Activated naive CD4-positive, alpha-beta T cell treated with anti-CD3 and anti-CD28 coated beads, Interleukin-2, amount 10 ng/mL, durations not matched to agents 7 days and 5 days (primary cell): ENCODE measurements around the gene GPR62.
"Not testable (repeated sequence)": the region's sequence is repeated elsewhere in the genome, so short reads cannot be mapped to it uniquely, and the experiment has no call there.

Experiments
- CTCF ChIA-PET: fragments of 350-600 bp; sonication (Branson Sonifier 250); formaldehyde crosslinking; loops from one replicate; lab custom pipeline; 2021; ENCODE audit warnings: antibody characterized with exemption; lab: Charles Lee
- DNase-seq: peaks from one replicate; pipeline ENCODE4 v3.0.0-alpha.2; 2020
- H3K27ac Mint-ChIP-seq: one replicate; pipeline ENCODE4 v1.8.0; 2021; ENCODE audit warnings: mild to moderate bottlenecking, moderate library complexity, mixed read lengths
- H3K27me3 Mint-ChIP-seq: one replicate; pipeline ENCODE4 v1.8.0; 2021; ENCODE audit warnings: mild to moderate bottlenecking, mixed read lengths
- H3K36me3 Mint-ChIP-seq: one replicate; pipeline ENCODE4 v1.8.0; 2021; ENCODE audit warnings: mixed read lengths
- H3K4me1 Mint-ChIP-seq: one replicate; pipeline ENCODE4 v1.8.0; 2021; ENCODE audit warnings: mixed read lengths
- H3K4me3 Mint-ChIP-seq: one replicate; pipeline ENCODE4 v1.8.0; 2021; ENCODE audit warnings: mild to moderate bottlenecking, moderate library complexity, mixed read lengths
- H3K9me3 Mint-ChIP-seq: one replicate; pipeline ENCODE4 v1.8.0; 2021; ENCODE audit warnings: mixed read lengths

Gene GPR62

GRCh38 chr3:51978143-51978502 lies 22.9 kb downstream of the GPR62 start:
- no peak for DNase-seq
- no peak overlapping the region for H3K27ac Mint-ChIP-seq
- H3K4me3 Mint-ChIP-seq: no peak overlapping the region
- H3K4me1 Mint-ChIP-seq: peaks cover 57% of the 10 kb centered on the region
- no peaks in the 10 kb centered on the region for H3K9me3 Mint-ChIP-seq
- CTCF ChIA-PET: no interaction called here
- H3K27me3 Mint-ChIP-seq: no peaks in the 10 kb centered on the region
- peaks cover 7% of the 10 kb centered on the region for H3K36me3 Mint-ChIP-seq

GRCh38 chr3:51980253-51980652 lies 25.1 kb downstream of the GPR62 start:
- CTCF ChIA-PET: no interaction called here
- Mint-ChIP-seq H3K36me3 (peaks cover 5% of the 10 kb centered on the region), H3K27ac (no peak overlapping the region)

GRCh38 chr3:51982352-51982837 lies 27.2 kb downstream of the GPR62 start:
- no peaks in the 10 kb centered on the region for H3K27me3 Mint-ChIP-seq
- H3K27ac Mint-ChIP-seq: peak overlapping the region; percentile 95
- CTCF ChIA-PET: interaction anchor here (0.6 to 2.8 kb wide), 8 partner anchors 8 to 75 kb away, joined by 3 to 25 read pairs (median 6); partner anchors contain the start of genes ABHD14A, ABHD14B, RPL29 and RRP9
- peak overlapping the region; percentile 98 for H3K4me3 Mint-ChIP-seq
- DNase-seq: peak; percentile 53
- H3K36me3 Mint-ChIP-seq: peaks cover 5% of the 10 kb centered on the region
- H3K9me3 Mint-ChIP-seq: no peaks in the 10 kb centered on the region
- H3K4me1 Mint-ChIP-seq: peaks cover 37% of the 10 kb centered on the region

More at GRCh38 chr3:51980253-51980652, 25.1 kb downstream of the GPR62 start:
- DNase-seq: no peak
- Mint-ChIP-seq H3K9me3 (no peaks in the 10 kb centered on the region), H3K27me3 (no peaks in the 10 kb centered on the region), H3K4me3 (no peak overlapping the region), H3K4me1 (peaks cover 55% of the 10 kb centered on the region)

GRCh38 chr3:51982838-51983577 lies 27.8 kb downstream of the GPR62 start, which contains the start of gene ACY1:
Gene ACY1, plus strand, starts transcription at chr3:51983535. Its CDS starts 530 bp downstream, at chr3:51984065.
- Mint-ChIP-seq H3K27me3 (no peaks in the 10 kb centered on the region), H3K4me3 (peak within 1 kb of the TSS; percentile 98), H3K27ac (peak within 1 kb of the TSS; percentile 95), H3K4me1 (peaks cover 32% of the 10 kb centered on the region), H3K36me3 (peaks cover 5% of the 10 kb centered on the region), H3K9me3 (no peaks in the 10 kb centered on the region)
- CTCF ChIA-PET: interaction anchor here (1.1 to 2.8 kb wide), 8 partner anchors 9 to 74 kb away, joined by 3 to 25 read pairs (median 4); partner anchors contain the start of genes ABHD14A and ABHD14B
- DNase-seq: peak; percentile 86

GRCh38 chr3:51983578-51984268 lies 28.5 kb downstream of the GPR62 start:
- Mint-ChIP-seq H3K9me3 (no peaks in the 10 kb centered on the region), H3K4me3 (peak overlapping the region; percentile 98), H3K27me3 (no peaks in the 10 kb centered on the region), H3K27ac (peak overlapping the region; percentile 95), H3K36me3 (peaks cover 5% of the 10 kb centered on the region), H3K4me1 (peaks cover 31% of the 10 kb centered on the region)
- CTCF ChIA-PET: interaction anchor here (1.1 to 2.8 kb wide), 6 partner anchors 8 to 68 kb away, joined by 3 to 25 read pairs (median 8); partner anchors contain the start of genes ABHD14A and ABHD14B
- DNase-seq: no peak

GRCh38 chr3:51984269-51984647 lies 29.1 kb downstream of the GPR62 start:
- CTCF ChIA-PET: interaction anchor here (1.2 to 2.8 kb wide), 3 partner anchors 11 to 68 kb away, joined by 3 to 14 read pairs (median 5); partner anchors contain the start of gene ABHD14B
- H3K27ac Mint-ChIP-seq: no peak overlapping the region

GRCh38 chr3:51985063-51985462 lies 29.9 kb downstream of the GPR62 start:
- peaks cover 31% of the 10 kb centered on the region for H3K4me1 Mint-ChIP-seq
- DNase-seq: no peak
- no peak overlapping the region for H3K27ac Mint-ChIP-seq
- CTCF ChIA-PET: interaction anchor here (1.2 kb wide), 1 partner anchor 12 kb away, joined by 5 read pairs; the partner anchor contains the start of gene ABHD14B
- peaks cover 5% of the 10 kb centered on the region for H3K36me3 Mint-ChIP-seq
- no peaks in the 10 kb centered on the region for H3K9me3 Mint-ChIP-seq
- H3K4me3 Mint-ChIP-seq: peak overlapping the region; percentile 13
- H3K27me3 Mint-ChIP-seq: no peaks in the 10 kb centered on the region

More at GRCh38 chr3:51984269-51984647, 29.1 kb downstream of the GPR62 start:
- Mint-ChIP-seq H3K9me3 (no peaks in the 10 kb centered on the region), H3K4me3 (peak overlapping the region; percentile 46), H3K27me3 (no peaks in the 10 kb centered on the region), H3K36me3 (peaks cover 5% of the 10 kb centered on the region), H3K4me1 (peaks cover 31% of the 10 kb centered on the region)
- no peak for DNase-seq

- Mint-ChIP-seq H3K27me3 (no peaks in the 10 kb centered on the region), H3K4me3 (no peak overlapping the region), H3K36me3 (peaks cover 5% of the 10 kb centered on the region), H3K4me1 (peaks cover 29% of the 10 kb centered on the region), H3K9me3 (no peaks in the 10 kb centered on the region), H3K27ac (no peak overlapping the region)
- CTCF ChIA-PET: interaction anchor here (0.6 to 1.2 kb wide), 2 partner anchors 15 to 67 kb away, joined by 3 read pairs; no protein-coding TSS in a partner anchor
- DNase-seq: no peak
Measured at GRCh38 chr3:51986010-51986947, 31.1 kb downstream of the GPR62 start.

- Mint-ChIP-seq H3K4me3 (no peak overlapping the region), H3K27ac (peak overlapping the region; percentile 64), H3K27me3 (no peaks in the 10 kb centered on the region), H3K36me3 (peaks cover 11% of the 10 kb centered on the region), H3K9me3 (no peaks in the 10 kb centered on the region), H3K4me1 (peaks cover 24% of the 10 kb centered on the region)
- DNase-seq: no peak
- CTCF ChIA-PET: interaction anchor here (1.2 kb wide), 1 partner anchor 65 kb away, joined by 3 read pairs; no protein-coding TSS in a partner anchor
Measured at GRCh38 chr3:51987568-51987967, 32.4 kb downstream of the GPR62 start.

- CTCF ChIA-PET: no interaction called here
- Mint-ChIP-seq H3K9me3 (no peaks in the 10 kb centered on the region), H3K27me3 (no peaks in the 10 kb centered on the region), H3K27ac (peak overlapping the region; percentile 26), H3K4me1 (peaks cover 24% of the 10 kb centered on the region), H3K4me3 (no peak overlapping the region), H3K36me3 (peaks cover 19% of the 10 kb centered on the region)
- DNase-seq: no peak
Measured at GRCh38 chr3:51988286-51989146, 33.3 kb downstream of the GPR62 start.

- CTCF ChIA-PET: interaction anchor here (2.8 kb wide), 1 partner anchor 8 kb away, joined by 12 read pairs; the partner anchor contains the start of gene ACY1
Measured at GRCh38 chr3:51990501-51990971, 35.4 kb downstream of the GPR62 start.

GRCh38 chr3:51992017-51992682 lies 37.0 kb downstream of the GPR62 start:
- Mint-ChIP-seq H3K9me3 (no peaks in the 10 kb centered on the region), H3K27me3 (peaks cover 12% of the 10 kb centered on the region), H3K4me1 (peaks cover 44% of the 10 kb centered on the region), H3K36me3 (peaks cover 44% of the 10 kb centered on the region), H3K27ac (no peak overlapping the region), H3K4me3 (no peak overlapping the region)
- no peak for DNase-seq
- CTCF ChIA-PET: interaction anchor here (1.2 to 2.8 kb wide), 3 partner anchors 9 to 18 kb away, joined by 4 to 12 read pairs (median 6); partner anchors contain the start of genes ABHD14B and ACY1

More at GRCh38 chr3:51990501-51990971, 35.4 kb downstream of the GPR62 start:
- not testable (repeated sequence) for DNase-seq, H3K27me3 Mint-ChIP-seq, H3K27ac Mint-ChIP-seq, H3K4me3 Mint-ChIP-seq, H3K9me3 Mint-ChIP-seq
- H3K4me1 Mint-ChIP-seq: peaks cover 34% of the 10 kb centered on the region
- H3K36me3 Mint-ChIP-seq: peaks cover 40% of the 10 kb centered on the region
